Measurements from ENCODE around the gene HIGD1B.
A peak's percentile ranks its signal among the peaks of the same experiment; 100 is the strongest.

HIGD1B gene

DNA sequence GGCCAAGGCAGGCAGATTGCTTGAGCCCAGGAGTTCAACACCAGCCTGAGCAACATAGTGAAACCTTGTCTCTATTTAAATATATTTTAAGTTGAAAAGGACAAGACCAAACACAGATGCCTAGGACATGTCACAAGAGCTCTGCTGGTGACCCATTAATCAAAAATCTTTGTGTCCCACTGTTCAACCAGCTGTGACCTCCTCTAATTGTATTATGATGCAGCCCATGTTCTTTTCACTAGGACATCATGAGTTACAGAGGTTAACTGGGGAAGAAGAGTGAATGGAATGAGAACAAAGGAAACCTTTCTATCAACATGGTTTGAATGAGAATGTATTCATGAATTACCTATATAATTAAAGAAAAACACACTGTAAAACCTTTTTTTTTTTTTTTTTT, 44.6 kb downstream of the HIGD1B start:
- TF ChIP-seq Cebpa-rat (IDR thresholded peaks at IDR 0.05): no peak
- Histone ChIP-seq H3K4me2 (no peak overlapping the region), H3K4me1 (peaks cover 18 to 37% (median 25%) of the 10 kb centered on the region in 10 experiments), H3K27me3 (no peaks in the 10 kb centered on the region), H3K9me3 (replicated peaks in 1 of 11) (no peaks in the 10 kb centered on the region), H3K27ac (no peak overlapping the region), H4K20me1 (peaks cover 87 to 98% (median 97%) of the 10 kb centered on the region in 11 experiments), H3K9ac (no peak overlapping the region), H3K4me3 (no peak overlapping the region), H3K36me3 (peaks cover 68 to 100% (median 93%) of the 10 kb centered on the region in 11 experiments)

DNA sequence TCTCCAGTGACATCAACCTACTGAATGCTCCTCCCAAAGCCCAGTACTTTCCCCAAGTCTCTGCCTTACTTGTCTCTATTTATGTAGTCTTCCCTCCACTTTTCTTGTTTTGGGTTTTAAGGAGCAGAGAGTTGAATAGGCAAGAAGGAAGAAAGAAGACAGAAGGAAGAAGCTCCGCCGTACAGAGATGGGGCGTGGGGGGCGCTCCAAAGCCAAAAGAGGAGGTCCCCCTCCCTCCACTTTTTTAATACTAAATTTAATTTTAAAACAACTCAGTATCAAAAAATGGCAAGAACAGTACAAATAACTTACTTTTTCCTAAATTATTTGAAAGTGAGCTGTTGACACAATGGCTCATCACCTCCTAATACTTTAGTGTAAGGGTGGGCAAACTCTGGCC, 47.0 kb downstream of the HIGD1B start:
- H3K4me3 ChIP-seq: no peak overlapping the region
- TF ChIP-seq Cebpa-rat (IDR thresholded peaks at IDR 0.05): no peak
- H3K9me3 ChIP-seq (replicated peaks in 1 of 11): no peaks in the 10 kb centered on the region
- no peak overlapping the region for H3K9ac ChIP-seq
- peaks cover 13 to 25% (median 16%) of the 10 kb centered on the region in 10 experiments for H3K4me1 ChIP-seq
- H3K27ac ChIP-seq: no peak overlapping the region
- H4K20me1 ChIP-seq: peaks cover 71 to 89% (median 85%) of the 10 kb centered on the region in 11 experiments; a peak in 21 of 22 replicates
- H3K4me2 ChIP-seq: no peak overlapping the region
- no peaks in the 10 kb centered on the region for H3K27me3 ChIP-seq
- H3K36me3 ChIP-seq: peaks cover 61 to 85% (median 77%) of the 10 kb centered on the region in 11 experiments

DNA sequence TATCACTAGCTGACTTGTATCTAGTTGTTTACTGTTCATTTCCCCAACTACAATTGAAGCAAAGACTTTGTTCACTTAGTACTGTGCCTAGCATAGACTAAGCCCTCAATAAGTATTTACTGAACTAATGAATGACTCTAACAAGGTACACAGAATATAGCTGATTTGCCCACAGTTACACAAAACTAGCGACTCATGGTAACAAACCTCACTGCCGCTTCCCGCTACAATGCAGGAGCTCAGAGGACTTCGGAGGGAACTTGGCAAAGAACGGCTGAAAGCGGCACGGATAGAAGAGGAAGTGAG, 51.0 kb downstream of the HIGD1B start:
- H3K36me3 ChIP-seq: peaks cover 23 to 44% (median 37%) of the 10 kb centered on the region in 11 experiments
- TF ChIP-seq Cebpa-rat (IDR thresholded peaks at IDR 0.05): no peak
- H3K9me3 ChIP-seq (replicated peaks in 1 of 11): no peaks in the 10 kb centered on the region
- peak overlapping the region; percentile 89 to 98 (median 95) for H3K9ac ChIP-seq
- H3K27ac ChIP-seq: peak overlapping the region; percentile 94 to 99 (median 98)
- peaks cover 21 to 39% (median 25%) of the 10 kb centered on the region in 10 experiments for H3K4me1 ChIP-seq
- H3K4me2 ChIP-seq: peak overlapping the region; percentile 80 to 99 (median 97)
- H3K27me3 ChIP-seq: peaks cover 0 to 38% (median 31%) of the 10 kb centered on the region in 11 experiments; a peak in 17 of 22 replicates
- H4K20me1 ChIP-seq: peaks cover 33 to 51% (median 47%) of the 10 kb centered on the region in 11 experiments; a peak in 20 of 22 replicates
- peak overlapping the region; percentile 67 to 97 (median 85) for H3K4me3 ChIP-seq

DNA sequence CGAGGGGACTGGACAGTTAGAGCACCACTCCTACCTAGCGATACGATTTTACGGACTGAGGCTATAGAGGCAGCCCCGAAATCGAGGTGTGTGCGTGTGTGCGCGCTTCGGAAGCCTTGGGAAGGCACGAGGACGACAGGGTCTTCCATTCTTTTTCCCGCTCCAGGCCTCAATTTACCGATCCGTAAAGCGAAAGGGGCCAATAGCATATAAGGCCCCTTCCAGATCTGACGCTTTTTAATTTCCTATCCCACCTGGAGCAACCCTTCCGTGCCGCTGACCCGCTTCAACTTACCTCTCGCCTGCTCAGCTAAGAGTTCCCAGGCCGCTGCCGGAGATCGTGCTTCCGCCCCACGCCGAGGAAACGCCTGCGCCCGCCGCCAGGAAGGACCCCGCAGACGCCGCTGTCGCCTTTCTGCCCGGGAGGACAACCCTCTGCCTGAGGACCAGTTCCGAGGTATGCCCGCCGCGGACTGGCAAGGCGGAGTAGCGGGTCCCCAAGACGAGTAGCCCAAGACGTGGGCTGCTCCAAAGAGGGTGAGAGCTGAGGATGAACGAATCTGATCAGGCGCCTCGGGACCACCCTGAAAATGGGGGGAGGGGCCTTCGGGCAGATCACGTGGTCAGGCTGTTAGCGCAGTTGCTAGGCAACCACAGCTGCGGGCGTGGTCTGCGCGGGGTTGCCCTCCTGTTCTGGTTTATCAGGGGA, 51.5 kb downstream of the HIGD1B start, which contains the start of gene EFTUD2:
EFTUD2 (minus strand) TSS at position 372 of the 709 bp plus-strand sequence. CDS start 4,924 bp downstream, outside the sequence.
- H3K27ac ChIP-seq: peak within 1 kb of the TSS; percentile 94 to 99 (median 98)
- peak within 1 kb of the TSS; percentile 89 to 98 (median 95) for H3K9ac ChIP-seq
- no peaks in the 10 kb centered on the region for H3K9me3 ChIP-seq (replicated peaks in 1 of 11)
- peaks cover 21 to 39% (median 25%) of the 10 kb centered on the region in 10 experiments for H3K4me1 ChIP-seq
- H3K36me3 ChIP-seq: peaks cover 18 to 39% (median 32%) of the 10 kb centered on the region in 11 experiments
- TF ChIP-seq Cebpa-rat (IDR thresholded peaks at IDR 0.05): no peak
- H3K4me3 ChIP-seq: peak within 1 kb of the TSS; percentile 67 to 97 (median 85)
- peaks cover 0 to 40% (median 31%) of the 10 kb centered on the region in 11 experiments; a peak in 17 of 22 replicates for H3K27me3 ChIP-seq
- peak within 1 kb of the TSS; percentile 80 to 99 (median 97) for H3K4me2 ChIP-seq
- peaks cover 33 to 45% (median 42%) of the 10 kb centered on the region in 11 experiments; a peak in 20 of 22 replicates for H4K20me1 ChIP-seq

Data from BLaER1 treated with 17β-estradiol and CSF1 and Interleukin-3, amounts not matched to agents 10 nM and 100 nM (cell line).